Ovary (tissue), 3 donors: ENCODE results near the gene CCDC182.

Source experiments
- CTCF ChIP-seq, 3 donors: fragments of 450-650 bp in 2 of 3; fragments of 200-600 bp in 1 of 3; IDR thresholded peaks; one replicate each; pipeline versions ENCODE4 v1.5.1 to v1.8.0; 2016 to 2022; ENCODE audit warnings: antibody characterized with exemption in 3 of 3, mild to moderate bottlenecking in 1 of 3
- EP300 ChIP-seq: sonication (generic); formaldehyde crosslinking; IDR thresholded peaks from one replicate; pipeline ENCODE4 v1.6.1; 2017; ENCODE audit warnings: antibody characterized with exemption
- POLR2A ChIP-seq: fragments of 450-650 bp; IDR thresholded peaks from one replicate; pipeline ENCODE4 v1.6.1; 2017; ENCODE audit warnings: antibody characterized with exemption, mild to moderate bottlenecking, moderate library complexity
- donor health status: DM: no; HTN: no; CAD: no.

DNA sequence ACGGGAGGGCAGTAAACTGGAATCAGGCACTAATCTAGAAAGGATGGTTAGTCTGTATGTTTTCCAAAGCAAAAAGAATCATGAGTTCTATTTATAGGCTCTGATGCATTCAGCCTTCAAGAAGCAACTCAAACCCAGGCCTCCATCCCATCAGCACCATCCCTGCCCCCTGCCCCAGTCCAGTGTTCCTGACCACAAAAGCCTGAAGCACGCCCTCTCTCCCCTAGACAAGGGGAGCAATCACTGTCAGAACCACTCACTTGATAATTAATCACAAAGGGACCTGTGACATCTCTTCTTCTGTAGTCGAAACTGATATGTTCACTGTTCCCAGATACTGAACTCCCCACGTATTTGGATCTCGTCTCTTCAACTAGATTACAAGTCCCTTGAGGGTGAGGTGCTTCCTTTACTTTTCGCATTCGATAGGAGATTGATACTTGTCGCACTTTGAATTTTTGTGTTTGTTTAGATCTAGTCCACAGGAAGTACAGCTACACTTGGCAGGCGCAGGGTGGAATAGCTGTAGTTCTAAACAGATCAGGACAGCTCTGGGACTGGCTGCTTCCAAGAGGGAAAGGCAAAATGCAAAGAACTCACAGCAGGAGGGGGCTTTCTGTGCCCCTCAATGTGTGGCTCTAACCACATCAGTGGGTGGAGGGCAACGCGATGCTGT is 36.4 kb upstream of the CCDC182 start:
- TF ChIP-seq CTCF (IDR thresholded peaks at IDR 0.05) (no peak), POLR2A (no peak), EP300 (no peak)
